GM12878 (cell line): ENCODE results near the gene VANGL1. TPM values are rescaled to one million over a fixed set of nuclear protein-coding genes. Genes with fewer than 3 reads are reported as not detected.

Source experiments
- ATAC-seq: fragments of 200-7000 bp; cut with Tn5 transposase; 3 replicates; pipeline ENCODE4 v1.9.1; 2020; ENCODE audit warnings: mild to moderate bottlenecking, moderate library complexity
- BruUV-seq: library from RNA; stranded (reverse); fragments of 400-500 nt; replicated peaks from 2 replicates; lab custom pipeline; 2021; lab: Mats Ljungman, UMichigan
- CTCF ChIA-PET: fragments of 300-600 bp; sonication (Branson Sonifier 250); formaldehyde crosslinking; extraction: SDS; loops from one replicate; lab custom pipeline; 2021; ENCODE audit warnings: inconsistent platforms; lab: Yijun Ruan, JAX
- POLR2A ChIA-PET: fragments of 350-600 bp; formaldehyde crosslinking; extraction: SDS; loops from one replicate; lab custom pipeline; 2021; ENCODE audit warnings: inconsistent platforms; lab: Charles Lee
- RAD21 ChIA-PET: fragments of 300-600 bp; sonication (Branson Sonifier 250); formaldehyde crosslinking; loops from one replicate; lab custom pipeline; 2023; ENCODE audit warnings: antibody characterized with exemption; ENCODE audit not compliant: unreplicated experiment; lab: Charles Lee
- SMC1A ChIA-PET: fragments of 300-600 bp; sonication (Branson Sonifier 250); formaldehyde crosslinking; loops from one replicate; lab custom pipeline; 2023; ENCODE audit not compliant: unreplicated experiment, uncharacterized antibody; lab: Charles Lee
- DNase-seq: peaks from one replicate; pipeline ENCODE4 v3.0.0-alpha.2; 2011; ENCODE audit warnings: low read depth, low spot score
- FAIRE-seq: peaks from 3 replicates; lab custom pipeline; 2011; peaks lifted over from hg19 to GRCh38; lab: Jason Lieb, UNC
- H2AFZ ChIP-seq: 2 replicates; pipeline ENCODE4 v1.6.0; 2011; ENCODE audit warnings: low read depth, low read length, control low read depth; ENCODE audit not compliant: control insufficient read depth
- H3K27ac ChIP-seq: 2 replicates; pipeline ENCODE4 v1.5.1; 2011; ENCODE audit warnings: control low read depth; ENCODE audit not compliant: control insufficient read depth, insufficient read depth
- H3K27me3 ChIP-seq, 2 experiments: replicated peaks in 1 of 2; 2 replicates each; pipeline versions ENCODE4 v1.6.0 to v1.6.1; 2011; ENCODE audit warnings: low read length in 1 of 2; ENCODE audit not compliant: control insufficient read depth in 2 of 2, insufficient read depth in 2 of 2
- H3K36me3 ChIP-seq, 2 experiments: 2 replicates each; pipeline ENCODE4 v1.5.1; 2011; ENCODE audit warnings: low read length in 1 of 2; ENCODE audit not compliant: control insufficient read depth in 2 of 2, insufficient read depth in 2 of 2
- H3K4me1 ChIP-seq: 2 replicates; pipeline ENCODE4 v1.6.1; 2011; ENCODE audit warnings: mild to moderate bottlenecking, low read length, moderate library complexity, mixed read lengths; ENCODE audit not compliant: control insufficient read depth, insufficient read depth
- H3K4me2 ChIP-seq: 2 replicates; pipeline ENCODE4 v1.6.0; 2011; ENCODE audit warnings: control low read depth; ENCODE audit not compliant: control insufficient read depth, insufficient read depth
- H3K4me3 ChIP-seq: fragments of 200-600 bp; sonication (generic); 2 replicates; pipeline ENCODE4 v1.5.1; 2016
- H3K79me2 ChIP-seq: 2 replicates; pipeline ENCODE4 v1.6.0; 2011; ENCODE audit warnings: low read length; ENCODE audit not compliant: control insufficient read depth, insufficient read depth
- H3K9ac ChIP-seq: 2 replicates; pipeline ENCODE4 v1.8.0; 2011; ENCODE audit warnings: low read length, control low read depth, mixed read lengths; ENCODE audit not compliant: control insufficient read depth, insufficient read depth
- H3K9me3 ChIP-seq: replicated peaks from 3 replicates; pipeline ENCODE4 v1.5.1; 2011; ENCODE audit warnings: mild to moderate bottlenecking, low read length; ENCODE audit not compliant: control insufficient read depth, insufficient read depth
- H4K20me1 ChIP-seq: 2 replicates; pipeline ENCODE4 v1.6.0; 2011; ENCODE audit not compliant: control insufficient read depth, insufficient read depth
- BRCA1 ChIP-seq: IDR thresholded peaks from 2 replicates; pipeline ENCODE4 v1.6.1; 2011; ENCODE audit warnings: low read depth, low read length, improper control_type of control experiment
- GABPA ChIP-seq: IDR thresholded peaks from 2 replicates; pipeline ENCODE4 v1.6.1; 2014; ENCODE audit warnings: antibody characterized with exemption, low read depth, mild to moderate bottlenecking, inconsistent platforms
- LARP7 ChIP-seq: fragments of 450-650 bp; IDR thresholded peaks from 2 replicates; pipeline ENCODE4 v1.6.1; 2017; ENCODE audit warnings: mild to moderate bottlenecking
- MYC ChIP-seq: IDR thresholded peaks from 2 replicates; pipeline ENCODE4 v1.6.1; 2011; ENCODE audit warnings: mild to moderate bottlenecking, low read length, moderate library complexity, inconsistent platforms; ENCODE audit not compliant: insufficient read depth, insufficient replicate concordance, insufficient read length, severe bottlenecking
- NBN ChIP-seq: fragments of 450-650 bp; IDR thresholded peaks from 2 replicates; pipeline ENCODE4 v1.6.1; 2016
- SREBF1 ChIP-seq: IDR thresholded peaks from 2 replicates; pipeline ENCODE4 v1.6.1; 2012; ENCODE audit warnings: mild to moderate bottlenecking, low read length
- STAT3 ChIP-seq: IDR thresholded peaks from 2 replicates; pipeline ENCODE4 v1.6.1; 2011; ENCODE audit warnings: low read depth, low read length, improper control_type of control experiment
- ZBED1 ChIP-seq: IDR thresholded peaks from 2 replicates; pipeline ENCODE4 v1.6.1; 2016; ENCODE audit warnings: borderline replicate concordance
- ZNF274 ChIP-seq: IDR thresholded peaks from one replicate; pipeline ENCODE4 v1.8.0; 2011; ENCODE audit not compliant: insufficient read length, insufficient read depth
- WGBS: methylation state at CpG from one replicate; pipeline ENCODE4 v1.1.6; 2016; ENCODE audit warnings: low lambda C conversion rate; ENCODE audit not compliant: insufficient replicate concordance, insufficient coverage; ENCODE audit errors: missing lambda C conversion rate; 5-methylcytosine and 5-hydroxymethylcytosine counted together
- in situ Hi-C: fragments of 300-500 bp; cut with MboI; formaldehyde crosslinking; loops from 9 replicates; pipeline ENCODE4 v1.14.3; 2018; ENCODE audit warnings: mixed read lengths
- intact Hi-C: fragments of 100-400 bp; cut with micrococcal nuclease; formaldehyde crosslinking; loops from one replicate; pipeline ENCODE4 v1.14.2; 2022; ENCODE audit not compliant: unreplicated experiment
- polyA plus RNA-seq, 11 experiments: library from polyadenylated mRNA; depleted of rRNA in 4 of 11; unstranded in 6 of 11; stranded (reverse) in 5 of 11; fragments of >200 nt; fragmentation: Nextera tagmentation in 4 of 11; fragmentation: Illumina TruSeq in 1 of 11; extraction: Ambion mirVana in 4 of 11; extraction: Trizol in 1 of 11; gene quantifications; 1 replicate in 1 of 11; 2 replicates in 10 of 11; pipeline versions ENCODE4 v1.2.1 to v1.2.3, GENCODE V29; 2011 to 2016; ENCODE audit warnings: inconsistent platforms in 2 of 11, missing spikeins in 2 of 11, low read depth in 1 of 11
- total RNA-seq, 4 experiments: library from RNA; depleted of rRNA in 3 of 4; stranded (reverse); fragments of >200 nt in 3 of 4; fragmentation: Illumina TruSeq in 1 of 4; extraction: Trizol in 1 of 4; gene quantifications; 2 replicates each; pipeline versions ENCODE4 v1.2.1 to v1.2.3, GENCODE V29; 2013 to 2021
- TF ChIP-seq, protein P1 (sequence below): fragments of 450-650 bp; formaldehyde crosslinking; IDR thresholded peaks from 2 replicates; pipeline ENCODE4 v1.4.0; 2020; ENCODE audit warnings: mild to moderate bottlenecking, moderate library complexity
- TF ChIP-seq, protein P2 (sequence below): IDR thresholded peaks from 2 replicates; pipeline ENCODE4 v1.6.1; 2012; ENCODE audit warnings: low read length, inconsistent platforms
- TF ChIP-seq, protein P3 (sequence below): fragments of 450-650 bp; IDR thresholded peaks from 2 replicates; pipeline ENCODE4 v1.6.1; 2017; ENCODE audit warnings: borderline replicate concordance

The VANGL1 gene
- total and polyA plus RNA-seq, 10 of the 15 experiments (the other 5 are each of a cell fraction or from before 2014, with no cell fraction given) = 0.71 to 12.9 (median 6.3) TPM

DNA sequence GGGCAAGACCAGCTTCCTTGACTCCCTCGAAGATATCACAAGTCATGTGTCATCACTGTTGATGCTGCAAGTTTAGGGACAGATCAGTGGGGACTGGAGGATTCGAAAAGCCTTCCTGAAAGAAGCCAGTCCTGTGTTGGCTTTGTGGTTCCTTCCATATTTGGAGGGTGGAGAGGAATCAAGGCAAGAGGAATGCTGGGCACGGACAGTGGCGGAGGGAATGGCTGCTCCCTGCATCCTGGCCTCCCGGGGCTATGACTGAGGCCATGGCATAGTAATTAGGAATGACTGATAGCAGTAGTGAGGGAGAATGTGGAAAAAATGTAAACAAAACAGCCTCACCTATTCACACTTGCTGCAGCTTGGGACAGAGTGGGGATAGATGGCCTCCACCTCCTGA lies 36.4 kb downstream of the VANGL1 start:
- ChIA-PET RAD21 (no interaction called here), SMC1A (no interaction called here), CTCF (no interaction called here), POLR2A (no interaction called here)
- Histone ChIP-seq H3K9ac (no peak overlapping the region), H3K27me3 (no peaks in the 10 kb centered on the region), H3K36me3 (no peaks in the 10 kb centered on the region), H3K4me1 (peaks cover 21% of the 10 kb centered on the region), H3K9me3 (no peaks in the 10 kb centered on the region), H3K4me2 (no peak overlapping the region), H3K79me2 (no peaks in the 10 kb centered on the region), H3K4me3 (no peak overlapping the region), H4K20me1 (no peaks in the 10 kb centered on the region), H2AFZ (no peak overlapping the region), H3K27ac (no peak overlapping the region)
- ATAC-seq = no peak
- TF ChIP-seq, protein P1, sequence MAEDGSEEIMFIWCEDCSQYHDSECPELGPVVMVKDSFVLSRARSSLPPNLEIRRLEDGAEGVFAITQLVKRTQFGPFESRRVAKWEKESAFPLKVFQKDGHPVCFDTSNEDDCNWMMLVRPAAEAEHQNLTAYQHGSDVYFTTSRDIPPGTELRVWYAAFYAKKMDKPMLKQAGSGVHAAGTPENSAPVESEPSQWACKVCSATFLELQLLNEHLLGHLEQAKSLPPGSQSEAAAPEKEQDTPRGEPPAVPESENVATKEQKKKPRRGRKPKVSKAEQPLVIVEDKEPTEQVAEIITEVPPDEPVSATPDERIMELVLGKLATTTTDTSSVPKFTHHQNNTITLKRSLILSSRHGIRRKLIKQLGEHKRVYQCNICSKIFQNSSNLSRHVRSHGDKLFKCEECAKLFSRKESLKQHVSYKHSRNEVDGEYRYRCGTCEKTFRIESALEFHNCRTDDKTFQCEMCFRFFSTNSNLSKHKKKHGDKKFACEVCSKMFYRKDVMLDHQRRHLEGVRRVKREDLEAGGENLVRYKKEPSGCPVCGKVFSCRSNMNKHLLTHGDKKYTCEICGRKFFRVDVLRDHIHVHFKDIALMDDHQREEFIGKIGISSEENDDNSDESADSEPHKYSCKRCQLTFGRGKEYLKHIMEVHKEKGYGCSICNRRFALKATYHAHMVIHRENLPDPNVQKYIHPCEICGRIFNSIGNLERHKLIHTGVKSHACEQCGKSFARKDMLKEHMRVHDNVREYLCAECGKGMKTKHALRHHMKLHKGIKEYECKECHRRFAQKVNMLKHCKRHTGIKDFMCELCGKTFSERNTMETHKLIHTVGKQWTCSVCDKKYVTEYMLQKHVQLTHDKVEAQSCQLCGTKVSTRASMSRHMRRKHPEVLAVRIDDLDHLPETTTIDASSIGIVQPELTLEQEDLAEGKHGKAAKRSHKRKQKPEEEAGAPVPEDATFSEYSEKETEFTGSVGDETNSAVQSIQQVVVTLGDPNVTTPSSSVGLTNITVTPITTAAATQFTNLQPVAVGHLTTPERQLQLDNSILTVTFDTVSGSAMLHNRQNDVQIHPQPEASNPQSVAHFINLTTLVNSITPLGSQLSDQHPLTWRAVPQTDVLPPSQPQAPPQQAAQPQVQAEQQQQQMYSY = no peak
- TF ChIP-seq ZNF274 = no peak
- TF ChIP-seq SREBF1 = no peak
- TF ChIP-seq NBN = no peak
- no peak for TF ChIP-seq MYC
- TF ChIP-seq LARP7 = no peak
- TF ChIP-seq, protein P2, sequence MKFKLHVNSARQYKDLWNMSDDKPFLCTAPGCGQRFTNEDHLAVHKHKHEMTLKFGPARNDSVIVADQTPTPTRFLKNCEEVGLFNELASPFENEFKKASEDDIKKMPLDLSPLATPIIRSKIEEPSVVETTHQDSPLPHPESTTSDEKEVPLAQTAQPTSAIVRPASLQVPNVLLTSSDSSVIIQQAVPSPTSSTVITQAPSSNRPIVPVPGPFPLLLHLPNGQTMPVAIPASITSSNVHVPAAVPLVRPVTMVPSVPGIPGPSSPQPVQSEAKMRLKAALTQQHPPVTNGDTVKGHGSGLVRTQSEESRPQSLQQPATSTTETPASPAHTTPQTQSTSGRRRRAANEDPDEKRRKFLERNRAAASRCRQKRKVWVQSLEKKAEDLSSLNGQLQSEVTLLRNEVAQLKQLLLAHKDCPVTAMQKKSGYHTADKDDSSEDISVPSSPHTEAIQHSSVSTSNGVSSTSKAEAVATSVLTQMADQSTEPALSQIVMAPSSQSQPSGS = no peak
- no peak for TF ChIP-seq ZBED1
- no peak for TF ChIP-seq BRCA1
- TF ChIP-seq, protein P3, sequence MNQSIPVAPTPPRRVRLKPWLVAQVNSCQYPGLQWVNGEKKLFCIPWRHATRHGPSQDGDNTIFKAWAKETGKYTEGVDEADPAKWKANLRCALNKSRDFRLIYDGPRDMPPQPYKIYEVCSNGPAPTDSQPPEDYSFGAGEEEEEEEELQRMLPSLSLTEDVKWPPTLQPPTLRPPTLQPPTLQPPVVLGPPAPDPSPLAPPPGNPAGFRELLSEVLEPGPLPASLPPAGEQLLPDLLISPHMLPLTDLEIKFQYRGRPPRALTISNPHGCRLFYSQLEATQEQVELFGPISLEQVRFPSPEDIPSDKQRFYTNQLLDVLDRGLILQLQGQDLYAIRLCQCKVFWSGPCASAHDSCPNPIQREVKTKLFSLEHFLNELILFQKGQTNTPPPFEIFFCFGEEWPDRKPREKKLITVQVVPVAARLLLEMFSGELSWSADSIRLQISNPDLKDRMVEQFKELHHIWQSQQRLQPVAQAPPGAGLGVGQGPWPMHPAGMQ = no peak
- no peak for TF ChIP-seq GABPA
- no peak for TF ChIP-seq STAT3
- 79% methylated on average over 5 of the region's 5 CpGs for WGBS
- intact Hi-C loops (no loop called here), in situ Hi-C loops (no loop called here)
- FAIRE-seq = no peak
- no TSS peak for BruUV-seq
- DNase-seq = no peak
